ENCODE data around the gene MPRIP. TPM values are rescaled to one million over a fixed set of nuclear protein-coding genes. Genes with fewer than 3 reads are reported as not detected.

The MPRIP gene
- polyA plus RNA-seq, 1 of the 3 experiments (the other 2 are of a cell fraction) = 64.4 TPM

DNA sequence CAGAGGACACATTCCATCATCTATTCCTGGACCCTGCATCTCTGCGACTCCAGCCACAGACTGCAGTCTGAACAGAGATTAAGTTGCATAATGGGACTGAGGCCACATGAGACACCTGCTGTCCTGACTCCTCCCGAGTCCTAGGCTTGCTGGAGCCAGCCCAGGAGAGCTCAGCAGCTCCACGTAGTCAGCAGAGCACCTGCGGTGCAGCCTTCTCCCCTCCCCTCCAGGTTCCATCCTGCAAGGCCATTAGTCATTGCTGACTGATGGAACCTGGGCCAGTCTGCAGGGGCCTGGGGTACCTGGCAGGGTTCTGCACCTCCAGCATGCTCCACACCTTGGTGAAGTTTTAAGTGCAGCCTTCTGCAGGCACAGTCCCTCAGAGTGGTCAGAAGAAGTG is 87.2 kb downstream of the MPRIP start (continued):
- TF ChIP-seq, protein P1, sequence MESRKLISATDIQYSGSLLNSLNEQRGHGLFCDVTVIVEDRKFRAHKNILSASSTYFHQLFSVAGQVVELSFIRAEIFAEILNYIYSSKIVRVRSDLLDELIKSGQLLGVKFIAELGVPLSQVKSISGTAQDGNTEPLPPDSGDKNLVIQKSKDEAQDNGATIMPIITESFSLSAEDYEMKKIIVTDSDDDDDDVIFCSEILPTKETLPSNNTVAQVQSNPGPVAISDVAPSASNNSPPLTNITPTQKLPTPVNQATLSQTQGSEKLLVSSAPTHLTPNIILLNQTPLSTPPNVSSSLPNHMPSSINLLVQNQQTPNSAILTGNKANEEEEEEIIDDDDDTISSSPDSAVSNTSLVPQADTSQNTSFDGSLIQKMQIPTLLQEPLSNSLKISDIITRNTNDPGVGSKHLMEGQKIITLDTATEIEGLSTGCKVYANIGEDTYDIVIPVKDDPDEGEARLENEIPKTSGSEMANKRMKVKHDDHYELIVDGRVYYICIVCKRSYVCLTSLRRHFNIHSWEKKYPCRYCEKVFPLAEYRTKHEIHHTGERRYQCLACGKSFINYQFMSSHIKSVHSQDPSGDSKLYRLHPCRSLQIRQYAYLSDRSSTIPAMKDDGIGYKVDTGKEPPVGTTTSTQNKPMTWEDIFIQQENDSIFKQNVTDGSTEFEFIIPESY (IDR thresholded peaks at IDR 0.05; ENCODE audit: borderline replicate concordance, low read depth) = no peak

DNA sequence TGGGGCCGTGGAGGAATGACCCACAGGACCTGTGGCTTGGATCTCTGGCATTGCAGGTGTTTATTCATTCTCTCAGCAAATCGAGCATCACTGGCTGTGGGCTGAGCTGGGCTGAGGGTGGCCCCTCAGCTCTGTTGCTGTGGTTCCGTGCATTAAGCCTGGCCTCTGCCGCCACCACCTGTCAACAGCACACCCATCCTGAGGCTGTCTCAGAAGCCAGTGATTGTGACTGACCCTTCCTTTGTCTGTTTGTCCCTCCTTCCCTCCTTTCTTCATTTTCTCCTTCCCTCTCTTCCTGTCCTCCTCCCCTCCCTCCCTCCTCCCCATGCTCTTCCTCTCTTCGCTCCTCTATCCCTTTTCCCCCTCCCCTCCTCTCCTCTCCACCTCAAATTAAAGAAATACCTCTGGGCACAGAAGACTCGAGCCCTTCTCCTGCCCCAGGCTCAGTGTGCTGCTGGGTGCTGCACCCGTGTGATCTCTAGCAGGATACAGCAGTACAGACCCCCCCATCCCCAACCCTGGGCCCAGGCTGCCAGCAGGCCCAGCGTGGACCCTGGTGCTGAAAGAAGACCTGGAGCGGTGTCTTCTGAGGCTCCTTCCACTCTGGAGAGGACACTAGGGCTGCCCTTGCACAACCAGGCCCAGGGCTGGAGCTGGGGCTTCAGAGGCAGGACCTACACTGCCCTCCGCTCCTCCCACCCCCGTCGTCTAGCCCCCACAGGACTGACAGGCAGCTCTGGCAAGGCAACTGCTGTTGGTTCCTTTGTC is 88.0 kb downstream of the MPRIP start:
- H2AFZ ChIP-seq (ENCODE audit: low read depth) = no peak overlapping the region
- 89% methylated on average over 11 of the region's 12 CpGs for WGBS (ENCODE audit: low lambda C conversion rate)
- peaks cover 41% of the 10 kb centered on the region for H4K20me1 ChIP-seq (ENCODE audit: insufficient read depth)

DNA sequence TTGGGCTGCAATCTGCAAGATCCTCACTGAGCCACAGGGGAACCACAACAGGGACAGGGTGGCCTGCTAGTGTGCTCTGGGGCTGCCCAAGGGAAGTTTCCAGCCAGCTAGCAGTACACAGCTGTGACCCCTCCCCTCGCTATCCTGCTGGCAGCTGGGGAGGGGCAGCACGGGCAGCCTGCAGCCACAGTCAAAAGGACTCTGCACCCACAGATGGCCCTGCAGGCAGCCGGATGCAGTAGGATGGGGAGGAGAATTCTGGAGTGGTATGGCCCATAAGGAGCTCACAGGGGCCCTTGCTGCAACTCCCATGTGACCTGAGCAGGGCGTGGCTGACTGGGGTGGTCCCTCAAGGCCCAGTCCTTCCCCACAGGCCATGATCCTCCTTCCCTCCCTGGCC is 89.6 kb downstream of the MPRIP start:
- H3K9me3 ChIP-seq = no peaks in the 10 kb centered on the region
- no peak overlapping the region for H3K27ac ChIP-seq (ENCODE audit: low read depth in 2 of 2, low read length in 1 of 2)
- H4K20me1 ChIP-seq (ENCODE audit: insufficient read depth) = peaks cover 27% of the 10 kb centered on the region; the same call in 1 of the 2 replicates
- H3K79me2 ChIP-seq (ENCODE audit: insufficient read depth) = peaks cover 18% of the 10 kb centered on the region; the same call in 1 of the 2 replicates
- H3K9me2 ChIP-seq = no peaks in the 10 kb centered on the region
- POLR2A ChIA-PET = no interaction called here
- H3K27me3 ChIP-seq (ENCODE audit: insufficient read depth) = no peaks in the 10 kb centered on the region
- no peaks in the 10 kb centered on the region; a peak in 1 of 4 replicates for H3K4me1 ChIP-seq (ENCODE audit: control insufficient read depth in 1 of 2, insufficient read depth in 2 of 2, low read depth in 1 of 2, low read length in 1 of 2)
- no peak overlapping the region for H3K4me2 ChIP-seq
- TF ChIP-seq, protein P2, sequence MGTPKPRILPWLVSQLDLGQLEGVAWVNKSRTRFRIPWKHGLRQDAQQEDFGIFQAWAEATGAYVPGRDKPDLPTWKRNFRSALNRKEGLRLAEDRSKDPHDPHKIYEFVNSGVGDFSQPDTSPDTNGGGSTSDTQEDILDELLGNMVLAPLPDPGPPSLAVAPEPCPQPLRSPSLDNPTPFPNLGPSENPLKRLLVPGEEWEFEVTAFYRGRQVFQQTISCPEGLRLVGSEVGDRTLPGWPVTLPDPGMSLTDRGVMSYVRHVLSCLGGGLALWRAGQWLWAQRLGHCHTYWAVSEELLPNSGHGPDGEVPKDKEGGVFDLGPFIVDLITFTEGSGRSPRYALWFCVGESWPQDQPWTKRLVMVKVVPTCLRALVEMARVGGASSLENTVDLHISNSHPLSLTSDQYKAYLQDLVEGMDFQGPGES (IDR thresholded peaks at IDR 0.05; ENCODE audit: low read depth, low read length) = no peak
- TF ChIP-seq, protein P3, sequence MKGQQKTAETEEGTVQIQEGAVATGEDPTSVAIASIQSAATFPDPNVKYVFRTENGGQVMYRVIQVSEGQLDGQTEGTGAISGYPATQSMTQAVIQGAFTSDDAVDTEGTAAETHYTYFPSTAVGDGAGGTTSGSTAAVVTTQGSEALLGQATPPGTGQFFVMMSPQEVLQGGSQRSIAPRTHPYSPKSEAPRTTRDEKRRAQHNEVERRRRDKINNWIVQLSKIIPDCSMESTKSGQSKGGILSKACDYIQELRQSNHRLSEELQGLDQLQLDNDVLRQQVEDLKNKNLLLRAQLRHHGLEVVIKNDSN (IDR thresholded peaks at IDR 0.05; ENCODE audit: borderline replicate concordance, low read depth) = no peak
- TF ChIP-seq ELF1 (IDR thresholded peaks at IDR 0.05) = no peak
- TF ChIP-seq EZH2phosphoT487 (IDR thresholded peaks at IDR 0.05; ENCODE audit: borderline replicate concordance, low read depth) = no peak
- TF ChIP-seq, protein P4, sequence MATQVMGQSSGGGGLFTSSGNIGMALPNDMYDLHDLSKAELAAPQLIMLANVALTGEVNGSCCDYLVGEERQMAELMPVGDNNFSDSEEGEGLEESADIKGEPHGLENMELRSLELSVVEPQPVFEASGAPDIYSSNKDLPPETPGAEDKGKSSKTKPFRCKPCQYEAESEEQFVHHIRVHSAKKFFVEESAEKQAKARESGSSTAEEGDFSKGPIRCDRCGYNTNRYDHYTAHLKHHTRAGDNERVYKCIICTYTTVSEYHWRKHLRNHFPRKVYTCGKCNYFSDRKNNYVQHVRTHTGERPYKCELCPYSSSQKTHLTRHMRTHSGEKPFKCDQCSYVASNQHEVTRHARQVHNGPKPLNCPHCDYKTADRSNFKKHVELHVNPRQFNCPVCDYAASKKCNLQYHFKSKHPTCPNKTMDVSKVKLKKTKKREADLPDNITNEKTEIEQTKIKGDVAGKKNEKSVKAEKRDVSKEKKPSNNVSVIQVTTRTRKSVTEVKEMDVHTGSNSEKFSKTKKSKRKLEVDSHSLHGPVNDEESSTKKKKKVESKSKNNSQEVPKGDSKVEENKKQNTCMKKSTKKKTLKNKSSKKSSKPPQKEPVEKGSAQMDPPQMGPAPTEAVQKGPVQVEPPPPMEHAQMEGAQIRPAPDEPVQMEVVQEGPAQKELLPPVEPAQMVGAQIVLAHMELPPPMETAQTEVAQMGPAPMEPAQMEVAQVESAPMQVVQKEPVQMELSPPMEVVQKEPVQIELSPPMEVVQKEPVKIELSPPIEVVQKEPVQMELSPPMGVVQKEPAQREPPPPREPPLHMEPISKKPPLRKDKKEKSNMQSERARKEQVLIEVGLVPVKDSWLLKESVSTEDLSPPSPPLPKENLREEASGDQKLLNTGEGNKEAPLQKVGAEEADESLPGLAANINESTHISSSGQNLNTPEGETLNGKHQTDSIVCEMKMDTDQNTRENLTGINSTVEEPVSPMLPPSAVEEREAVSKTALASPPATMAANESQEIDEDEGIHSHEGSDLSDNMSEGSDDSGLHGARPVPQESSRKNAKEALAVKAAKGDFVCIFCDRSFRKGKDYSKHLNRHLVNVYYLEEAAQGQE (IDR thresholded peaks at IDR 0.05; ENCODE audit: low read depth, low read length) = no peak
- TF ChIP-seq GABPA (IDR thresholded peaks at IDR 0.05; ENCODE audit: low read depth) = no peak
- TF ChIP-seq, protein P5, sequence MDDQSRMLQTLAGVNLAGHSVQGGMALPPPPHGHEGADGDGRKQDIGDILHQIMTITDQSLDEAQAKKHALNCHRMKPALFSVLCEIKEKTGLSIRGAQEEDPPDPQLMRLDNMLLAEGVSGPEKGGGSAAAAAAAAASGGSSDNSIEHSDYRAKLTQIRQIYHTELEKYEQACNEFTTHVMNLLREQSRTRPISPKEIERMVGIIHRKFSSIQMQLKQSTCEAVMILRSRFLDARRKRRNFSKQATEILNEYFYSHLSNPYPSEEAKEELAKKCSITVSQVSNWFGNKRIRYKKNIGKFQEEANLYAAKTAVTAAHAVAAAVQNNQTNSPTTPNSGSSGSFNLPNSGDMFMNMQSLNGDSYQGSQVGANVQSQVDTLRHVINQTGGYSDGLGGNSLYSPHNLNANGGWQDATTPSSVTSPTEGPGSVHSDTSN (IDR thresholded peaks at IDR 0.05) = no peak
- TF ChIP-seq TAF1 (IDR thresholded peaks at IDR 0.05; ENCODE audit: borderline replicate concordance, low read depth, low read length) = no peak
- no peak for TF ChIP-seq FOSL2 (IDR thresholded peaks at IDR 0.05; ENCODE audit: borderline replicate concordance, low read depth)
- no peaks in the 10 kb centered on the region for H3F3A ChIP-seq (replicated peaks; ENCODE audit: insufficient read depth)
- CTCF ChIA-PET = interaction anchor here (1.4 to 1.7 kb wide), 2 partner anchors 10 to 140 kb away, joined by 4 to 5 read pairs; no protein-coding TSS in a partner anchor
- H2AFZ ChIP-seq (ENCODE audit: low read depth) = no peak overlapping the region
- DNase-seq = no peak
- peaks cover 1 to 62% of the 10 kb centered on the region in 2 experiments for H3K36me3 ChIP-seq (replicated peaks in 1 of 2; ENCODE audit: control insufficient read depth in 1 of 2, insufficient read depth in 2 of 2, low read length in 1 of 2)
- H3K4me3 ChIP-seq (ENCODE audit: low read depth in 2 of 2, low read length in 1 of 2) = no peak overlapping the region
- WGBS (ENCODE audit: low lambda C conversion rate) = no CpG with 5 or more reads among the region's 4 CpGs
- no peak overlapping the region for H3K9ac ChIP-seq

More for the DNA sequence above, 88.0 kb downstream of the MPRIP start:
- Histone ChIP-seq H3K4me3 (ENCODE audit: low read depth in 2 of 2, low read length in 1 of 2) (no peak overlapping the region), H3K9ac (no peak overlapping the region), H3K4me1 (ENCODE audit: control insufficient read depth in 1 of 2, insufficient read depth in 2 of 2, low read depth in 1 of 2, low read length in 1 of 2) (peaks cover 0 to 10% of the 10 kb centered on the region in 2 experiments; a peak in 1 of 4 replicates), H3K27me3 (ENCODE audit: insufficient read depth) (no peaks in the 10 kb centered on the region), H3F3A (replicated peaks; ENCODE audit: insufficient read depth) (no peaks in the 10 kb centered on the region), H3K36me3 (replicated peaks in 1 of 2; ENCODE audit: control insufficient read depth in 1 of 2, insufficient read depth in 2 of 2, low read length in 1 of 2) (peaks cover 0 to 50% of the 10 kb centered on the region in 2 experiments), H3K27ac (ENCODE audit: low read depth in 2 of 2, low read length in 1 of 2) (no peak overlapping the region), H3K9me2 (no peaks in the 10 kb centered on the region), H3K79me2 (ENCODE audit: insufficient read depth) (peaks cover 31% of the 10 kb centered on the region), H3K4me2 (no peak overlapping the region), H3K9me3 (no peaks in the 10 kb centered on the region)
- no peak for TF ChIP-seq MXI1 (IDR thresholded peaks at IDR 0.05; ENCODE audit: low read depth, low read length)
- TF ChIP-seq RAD21 (IDR thresholded peaks at IDR 0.05; ENCODE audit: low read length) = peak; percentile 43
- CTCF ChIA-PET = interaction anchor here (0.6 to 4.3 kb wide), 4 partner anchors 12 to 131 kb away, joined by 3 to 22 read pairs (median 3); no protein-coding TSS in a partner anchor
- no peak for DNase-seq
- POLR2A ChIA-PET = no interaction called here
